SK-N-SH treated with all-trans-retinoic acid at 6 μM for 48 hours (cell line): ENCODE measurements around the gene SP140L.

Source experiments
- ATAC-seq: fragments of 200-7000 bp; cut with Tn5 transposase; 3 replicates; pipeline ENCODE4 v1.9.1; 2020; ENCODE audit warnings: mild to moderate bottlenecking, moderate library complexity
- ARNTL ChIP-seq: fragments of 450-650 bp; formaldehyde crosslinking; IDR thresholded peaks from 2 replicates; pipeline ENCODE4 v1.5.0; 2020; ENCODE audit warnings: low read depth, mild to moderate bottlenecking, moderate library complexity, borderline replicate concordance
- BACH2 ChIP-seq: fragments of 250-450 bp; sonication (Bioruptor Pico); IDR thresholded peaks from 2 replicates; pipeline ENCODE4 v1.9.0; 2021; ENCODE audit warnings: mild to moderate bottlenecking, borderline replicate concordance
- CREB5 ChIP-seq: fragments of 250-450 bp; sonication (Bioruptor Pico); IDR thresholded peaks from 2 replicates; pipeline ENCODE4 v1.5.1; 2020; ENCODE audit warnings: low read depth, mild to moderate bottlenecking, moderate library complexity
- CSDC2 ChIP-seq: fragments of 250-450 bp; sonication (Bioruptor Pico); IDR thresholded peaks from 2 replicates; pipeline ENCODE4 v1.5.0; 2020; ENCODE audit warnings: mild to moderate bottlenecking, moderate library complexity
- CSRNP3 ChIP-seq: fragments of 250-450 bp; sonication (Bioruptor Pico); IDR thresholded peaks from 2 replicates; pipeline ENCODE4 v1.5.1; 2021; ENCODE audit warnings: mild to moderate bottlenecking, moderate library complexity
- ESRRG ChIP-seq: fragments of 250-450 bp; sonication (Bioruptor Pico); IDR thresholded peaks from 2 replicates; pipeline ENCODE4 v1.6.1; 2021; ENCODE audit warnings: mild to moderate bottlenecking
- GLIS3 ChIP-seq: fragments of 250-450 bp; sonication (Bioruptor Pico); IDR thresholded peaks from 2 replicates; pipeline ENCODE4 v1.5.0; 2020; ENCODE audit warnings: mild to moderate bottlenecking, moderate library complexity
- ISL1 ChIP-seq: fragments of 250-450 bp; sonication (Bioruptor Pico); IDR thresholded peaks from 2 replicates; pipeline ENCODE4 v2.1.2; 2022; ENCODE audit warnings: mild to moderate bottlenecking, moderate library complexity
- OSR1 ChIP-seq: fragments of 250-450 bp; sonication (Bioruptor Pico); IDR thresholded peaks from 2 replicates; pipeline ENCODE4 v1.8.0; 2022; ENCODE audit warnings: moderate library complexity, mild to moderate bottlenecking, inconsistent platforms
- POU6F1 ChIP-seq: fragments of 250-450 bp; sonication (Bioruptor Pico); IDR thresholded peaks from 2 replicates; pipeline ENCODE4 v1.8.0; 2021; ENCODE audit warnings: low read depth, mild to moderate bottlenecking, moderate library complexity, borderline replicate concordance
- PPARA ChIP-seq: fragments of 250-450 bp; sonication (Bioruptor Pico); IDR thresholded peaks from 2 replicates; pipeline ENCODE4 v1.5.0; 2020; ENCODE audit warnings: mild to moderate bottlenecking, borderline replicate concordance
- RARB ChIP-seq: fragments of 250-450 bp; sonication (Bioruptor Pico); IDR thresholded peaks from 2 replicates; pipeline ENCODE4 v1.8.0; 2021; ENCODE audit warnings: mild to moderate bottlenecking, moderate library complexity
- SNAI2 ChIP-seq: fragments of 250-450 bp; sonication (Bioruptor Pico); IDR thresholded peaks from 2 replicates; pipeline ENCODE4 v1.5.0; 2020; ENCODE audit warnings: mild to moderate bottlenecking, moderate library complexity
- TCF4 ChIP-seq: fragments of 250-450 bp; sonication (Bioruptor Pico); IDR thresholded peaks from 2 replicates; pipeline ENCODE4 v1.8.0; 2021; ENCODE audit warnings: mild to moderate bottlenecking, moderate library complexity, borderline replicate concordance
- TOX ChIP-seq: fragments of 250-450 bp; sonication (Bioruptor Pico); IDR thresholded peaks from 2 replicates; pipeline ENCODE4 v1.8.0; 2021; ENCODE audit warnings: mild to moderate bottlenecking, moderate library complexity, borderline replicate concordance
- ZC3H10 ChIP-seq: fragments of 250-450 bp; sonication (Bioruptor Pico); IDR thresholded peaks from 2 replicates; pipeline ENCODE4 v1.5.1; 2021; ENCODE audit warnings: mild to moderate bottlenecking, moderate library complexity
- ZFP3 ChIP-seq: fragments of 250-450 bp; sonication (Bioruptor Pico); IDR thresholded peaks from 2 replicates; pipeline ENCODE4 v1.5.0; 2020; ENCODE audit warnings: mild to moderate bottlenecking, moderate library complexity
- ZFP30 ChIP-seq: fragments of 450-650 bp; formaldehyde crosslinking; IDR thresholded peaks from 2 replicates; pipeline ENCODE4 v1.5.0; 2022; ENCODE audit warnings: mild to moderate bottlenecking, moderate library complexity
- ZNF565 ChIP-seq: fragments of 450-650 bp; formaldehyde crosslinking; conservative IDR thresholded peaks from 2 replicates; pipeline ENCODE4 v1.5.0; 2020; ENCODE audit warnings: low read depth, mild to moderate bottlenecking, moderate library complexity
- ZNF70 ChIP-seq: fragments of 450-650 bp; formaldehyde crosslinking; IDR thresholded peaks from 2 replicates; pipeline ENCODE4 v1.5.0; 2020; ENCODE audit warnings: mild to moderate bottlenecking, moderate library complexity
- ZNF8 ChIP-seq: fragments of 450-650 bp; formaldehyde crosslinking; IDR thresholded peaks from 2 replicates; pipeline ENCODE4 v1.5.0; 2020; ENCODE audit warnings: mild to moderate bottlenecking, moderate library complexity
- TF ChIP-seq, protein P1 (sequence below): fragments of 250-450 bp; sonication (Bioruptor Pico); IDR thresholded peaks from 2 replicates; pipeline ENCODE4 v1.8.0; 2020; ENCODE audit warnings: mild to moderate bottlenecking, moderate library complexity, borderline replicate concordance

Gene SP140L

GRCh38 chr2:230318190-230319121 lies 8.5 kb upstream of the SP140L start:
- no peak for ATAC-seq
- no peak for TF ChIP-seq ZNF565

DNA sequence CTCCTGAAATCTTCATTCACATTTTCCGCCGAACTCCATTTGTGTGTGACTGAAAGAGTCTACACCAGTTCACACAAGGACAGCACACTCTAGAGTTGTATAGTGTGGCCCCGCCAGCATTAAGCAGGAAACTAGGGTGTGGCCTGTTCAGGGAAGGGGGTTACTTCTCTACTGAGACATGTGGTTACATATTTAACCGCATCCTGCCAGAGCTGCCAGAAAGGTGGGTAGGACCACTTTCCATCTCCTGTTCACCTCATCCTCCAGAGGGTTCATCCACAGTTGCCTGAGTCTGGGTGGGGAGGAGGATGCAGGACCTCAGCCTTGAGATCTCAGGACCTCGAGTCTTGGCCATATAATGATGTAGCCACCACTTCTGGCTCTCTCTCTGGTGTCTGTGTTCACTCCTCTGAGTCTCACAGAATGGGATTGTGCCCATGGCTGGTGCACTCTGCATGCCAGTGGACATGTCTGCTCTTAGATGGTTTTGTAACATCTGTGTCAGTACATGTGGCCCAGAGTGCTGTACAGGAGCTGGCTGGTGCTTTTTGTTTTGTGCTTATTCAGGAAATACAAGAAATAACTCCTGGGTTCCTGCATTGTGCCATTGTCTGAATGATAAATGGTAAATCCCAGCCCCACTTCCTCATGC lies 7.7 kb upstream of the SP140L start:
- no peak for ATAC-seq
- TF ChIP-seq, protein P1, sequence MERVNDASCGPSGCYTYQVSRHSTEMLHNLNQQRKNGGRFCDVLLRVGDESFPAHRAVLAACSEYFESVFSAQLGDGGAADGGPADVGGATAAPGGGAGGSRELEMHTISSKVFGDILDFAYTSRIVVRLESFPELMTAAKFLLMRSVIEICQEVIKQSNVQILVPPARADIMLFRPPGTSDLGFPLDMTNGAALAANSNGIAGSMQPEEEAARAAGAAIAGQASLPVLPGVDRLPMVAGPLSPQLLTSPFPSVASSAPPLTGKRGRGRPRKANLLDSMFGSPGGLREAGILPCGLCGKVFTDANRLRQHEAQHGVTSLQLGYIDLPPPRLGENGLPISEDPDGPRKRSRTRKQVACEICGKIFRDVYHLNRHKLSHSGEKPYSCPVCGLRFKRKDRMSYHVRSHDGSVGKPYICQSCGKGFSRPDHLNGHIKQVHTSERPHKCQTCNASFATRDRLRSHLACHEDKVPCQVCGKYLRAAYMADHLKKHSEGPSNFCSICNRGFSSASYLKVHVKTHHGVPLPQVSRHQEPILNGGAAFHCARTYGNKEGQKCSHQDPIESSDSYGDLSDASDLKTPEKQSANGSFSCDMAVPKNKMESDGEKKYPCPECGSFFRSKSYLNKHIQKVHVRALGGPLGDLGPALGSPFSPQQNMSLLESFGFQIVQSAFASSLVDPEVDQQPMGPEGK (CRISPR knock-in tag): no peak
- TF ChIP-seq ZFP30 (CRISPR knock-in tag): no peak
- TF ChIP-seq SNAI2 (CRISPR knock-in tag): no peak
- no peak for TF ChIP-seq ARNTL
- no peak for TF ChIP-seq CSDC2
- no peak for TF ChIP-seq TOX (CRISPR knock-in tag)
- TF ChIP-seq CSRNP3 (CRISPR knock-in tag): no peak
- TF ChIP-seq BACH2: no peak
- TF ChIP-seq ESRRG (CRISPR knock-in tag): no peak
- no peak for TF ChIP-seq PPARA (CRISPR knock-in tag)
- TF ChIP-seq ZFP3 (CRISPR knock-in tag): no peak
- no peak for TF ChIP-seq ISL1
- TF ChIP-seq, all 23 proteins: peak for 0

- TF ChIP-seq ZNF565 (no peak), ZFP3 (CRISPR knock-in tag) (no peak), PPARA (CRISPR knock-in tag) (no peak), TCF4 (CRISPR knock-in tag) (no peak), ZC3H10 (CRISPR knock-in tag) (no peak), ZNF70 (CRISPR knock-in tag) (no peak), ISL1 (no peak)
- TF ChIP-seq, protein P1 (CRISPR knock-in tag): no peak
- no peak for ATAC-seq
Measured at GRCh38 chr2:230321031-230321430, 6.0 kb upstream of the SP140L start.

- no peak for ATAC-seq
- TF ChIP-seq POU6F1 (CRISPR knock-in tag) (no peak), CREB5 (CRISPR knock-in tag) (no peak), ZFP3 (CRISPR knock-in tag) (no peak), CSDC2 (no peak), ZNF8 (no peak), ZNF565 (no peak), ESRRG (CRISPR knock-in tag) (no peak), OSR1 (CRISPR knock-in tag) (no peak), BACH2 (no peak), ZC3H10 (CRISPR knock-in tag) (no peak), GLIS3 (CRISPR knock-in tag) (no peak), RARB (no peak), ISL1 (no peak)
- TF ChIP-seq, protein P1 (CRISPR knock-in tag): no peak
Measured at GRCh38 chr2:230322561-230323384, 4.2 kb upstream of the SP140L start.
